ENCODE results near the gene BTBD6. TPM values are rescaled to one million over a fixed set of nuclear protein-coding genes. Genes with fewer than 3 reads are reported as not detected.

Gene BTBD6
- total RNA-seq, 2 experiments from 2014 or later: 36.9 to 37.6 TPM

DNA sequence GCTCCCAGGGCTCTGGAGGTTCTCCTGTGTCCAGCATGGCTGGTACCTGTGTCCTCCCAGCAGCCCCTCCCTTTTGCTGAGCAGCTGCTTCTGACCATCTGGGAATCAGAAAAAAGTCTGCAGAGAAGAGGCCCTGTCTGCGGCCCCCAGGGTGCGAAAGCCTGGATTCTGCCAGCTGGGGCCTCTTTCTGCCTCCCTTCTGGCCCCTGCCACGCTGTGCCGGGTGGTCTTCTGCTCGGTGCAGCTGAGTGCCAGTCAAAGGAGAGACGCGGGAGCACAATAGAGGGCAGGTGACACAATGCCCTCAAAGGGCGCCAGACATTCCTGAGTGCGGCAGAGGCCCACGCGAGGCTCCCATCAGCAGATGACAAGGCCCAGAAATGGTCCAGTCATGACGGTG, 12.6 kb downstream of the BTBD6 start:
- Mint-ChIP-seq H3K4me3 (no peak overlapping the region), H3K9me3 (no peaks in the 10 kb centered on the region), H3K4me1 (ENCODE audit: low read depth) (peaks cover 8% of the 10 kb centered on the region), H3K27ac (no peak overlapping the region), H3K36me3 (ENCODE audit: low read depth) (peaks cover 42% of the 10 kb centered on the region), H3K27me3 (no peaks in the 10 kb centered on the region)
- ATAC-seq (ENCODE audit: poor library complexity) (no peak), DNase-seq (no peak)
- Histone ChIP-seq H3K4me1 (ENCODE audit: insufficient read depth, low read length) (peaks cover 10% of the 10 kb centered on the region), H3K9me3 (ENCODE audit: control insufficient read depth in 1 of 2, insufficient read depth in 1 of 2, low read length in 2 of 2) (no peaks in the 10 kb centered on the region), H3K36me3 (ENCODE audit: insufficient read depth, low read length) (peaks cover 15% of the 10 kb centered on the region), H3K27ac (ENCODE audit: low read depth in 1 of 2, low read length in 2 of 2) (no peak overlapping the region), H3K4me3 (ENCODE audit: low read length) (no peak overlapping the region), H3K27me3 (ENCODE audit: control insufficient read depth in 1 of 2, insufficient read depth in 2 of 2, low read length in 2 of 2) (no peaks in the 10 kb centered on the region)
- ChIA-PET POLR2A (interaction anchor here (1.0 kb wide), 1 partner anchor 40 kb away, joined by 3 read pairs; the partner anchor contains the start of gene BRF1), CTCF (no interaction called here)
- TF ChIP-seq, protein P1, sequence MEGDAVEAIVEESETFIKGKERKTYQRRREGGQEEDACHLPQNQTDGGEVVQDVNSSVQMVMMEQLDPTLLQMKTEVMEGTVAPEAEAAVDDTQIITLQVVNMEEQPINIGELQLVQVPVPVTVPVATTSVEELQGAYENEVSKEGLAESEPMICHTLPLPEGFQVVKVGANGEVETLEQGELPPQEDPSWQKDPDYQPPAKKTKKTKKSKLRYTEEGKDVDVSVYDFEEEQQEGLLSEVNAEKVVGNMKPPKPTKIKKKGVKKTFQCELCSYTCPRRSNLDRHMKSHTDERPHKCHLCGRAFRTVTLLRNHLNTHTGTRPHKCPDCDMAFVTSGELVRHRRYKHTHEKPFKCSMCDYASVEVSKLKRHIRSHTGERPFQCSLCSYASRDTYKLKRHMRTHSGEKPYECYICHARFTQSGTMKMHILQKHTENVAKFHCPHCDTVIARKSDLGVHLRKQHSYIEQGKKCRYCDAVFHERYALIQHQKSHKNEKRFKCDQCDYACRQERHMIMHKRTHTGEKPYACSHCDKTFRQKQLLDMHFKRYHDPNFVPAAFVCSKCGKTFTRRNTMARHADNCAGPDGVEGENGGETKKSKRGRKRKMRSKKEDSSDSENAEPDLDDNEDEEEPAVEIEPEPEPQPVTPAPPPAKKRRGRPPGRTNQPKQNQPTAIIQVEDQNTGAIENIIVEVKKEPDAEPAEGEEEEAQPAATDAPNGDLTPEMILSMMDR (IDR thresholded peaks at IDR 0.05): no peak
- intact Hi-C loops (cut with DNase I, micrococcal nuclease): loop anchor here in 1 of 2 experiments (10.0 kb wide), 2 partner anchors 46 to 1186 kb away; no protein-coding TSS in a partner anchor

DNA sequence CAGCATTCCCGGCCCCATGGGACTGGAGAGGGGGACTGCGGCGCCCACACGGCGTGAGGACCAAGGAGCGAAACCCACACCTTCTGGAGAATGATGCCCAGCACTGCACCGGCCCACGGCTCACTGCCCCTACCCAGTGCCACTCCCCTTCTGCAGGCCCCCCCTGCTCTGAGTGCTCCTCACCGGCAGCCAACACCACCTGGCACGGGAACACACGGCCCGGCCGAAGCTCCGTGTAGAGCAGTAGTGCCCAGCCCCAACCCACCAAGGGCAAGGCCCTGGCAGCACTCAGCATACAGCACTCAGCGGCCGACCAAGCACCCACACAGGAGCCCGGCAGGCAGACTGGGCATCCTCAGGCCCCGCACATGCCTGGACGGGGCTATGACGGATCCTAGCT, 13.4 kb downstream of the BTBD6 start:
- DNase-seq (no peak), ATAC-seq (ENCODE audit: poor library complexity) (no peak)
- Histone ChIP-seq H3K27me3 (ENCODE audit: control insufficient read depth in 1 of 2, insufficient read depth in 2 of 2, low read length in 2 of 2) (no peaks in the 10 kb centered on the region), H3K4me3 (ENCODE audit: low read length) (no peak overlapping the region), H3K36me3 (ENCODE audit: insufficient read depth, low read length) (peaks cover 9% of the 10 kb centered on the region), H3K27ac (ENCODE audit: low read depth in 1 of 2, low read length in 2 of 2) (no peak overlapping the region), H3K4me1 (ENCODE audit: insufficient read depth, low read length) (peaks cover 10% of the 10 kb centered on the region), H3K9me3 (ENCODE audit: control insufficient read depth in 1 of 2, insufficient read depth in 1 of 2, low read length in 2 of 2) (no peaks in the 10 kb centered on the region)
- no peaks in the 10 kb centered on the region for H3K9me3 Mint-ChIP-seq
- POLR2A ChIA-PET: no interaction called here
- no peak overlapping the region for H3K27ac Mint-ChIP-seq
- CTCF ChIA-PET: no interaction called here
- TF ChIP-seq, protein P1 (IDR thresholded peaks at IDR 0.05): no peak
- peaks cover 8% of the 10 kb centered on the region for H3K4me1 Mint-ChIP-seq (ENCODE audit: low read depth)
- no peak overlapping the region for H3K4me3 Mint-ChIP-seq
- peaks cover 50% of the 10 kb centered on the region for H3K36me3 Mint-ChIP-seq (ENCODE audit: low read depth)
- no peaks in the 10 kb centered on the region for H3K27me3 Mint-ChIP-seq
- intact Hi-C loops (cut with DNase I, micrococcal nuclease): loop anchor here in 1 of 2 experiments (10.0 kb wide), 2 partner anchors 47 to 1187 kb away; no protein-coding TSS in a partner anchor

DNA sequence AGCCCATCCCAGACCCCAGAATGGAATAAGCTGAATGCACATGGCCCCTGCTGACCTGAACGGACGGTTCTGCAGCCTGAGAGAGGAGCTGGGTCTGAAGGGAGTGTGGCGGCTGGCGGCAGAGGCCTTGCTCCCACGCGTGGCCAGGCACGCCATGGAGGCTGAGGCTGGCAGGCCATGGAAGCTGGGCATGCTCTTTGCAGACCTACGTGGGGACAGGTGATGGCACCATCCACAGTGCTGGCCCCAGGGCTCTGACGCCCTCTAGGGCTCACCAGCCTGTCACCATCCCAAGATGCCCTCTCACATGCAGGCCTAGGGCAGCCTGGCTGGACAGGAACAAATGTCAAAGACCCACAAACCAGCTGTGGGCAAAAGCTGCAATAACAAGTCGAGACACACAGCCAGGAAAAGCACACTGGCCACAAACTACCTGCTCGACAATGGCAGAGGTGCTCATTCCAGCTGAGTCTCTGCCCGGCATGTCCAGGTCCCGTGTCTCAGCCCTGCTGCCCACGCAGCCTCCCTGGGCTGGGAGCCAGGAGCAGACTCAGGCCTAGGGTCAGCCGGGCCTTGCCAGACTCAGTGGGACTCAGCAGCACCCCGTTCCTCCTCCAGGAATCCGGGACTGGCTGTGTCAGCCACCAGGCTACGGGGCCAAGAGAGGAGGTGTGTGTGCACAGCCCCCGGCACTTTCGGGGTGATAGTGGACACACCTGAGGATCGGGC, 19.7 kb downstream of the BTBD6 start:
- no peak overlapping the region for H3K4me3 Mint-ChIP-seq
- H3K27me3 ChIP-seq (ENCODE audit: control insufficient read depth in 1 of 2, insufficient read depth in 2 of 2, low read length in 2 of 2): no peaks in the 10 kb centered on the region

More for the DNA sequence above, 19.7 kb downstream of the BTBD6 start:
- Histone ChIP-seq H3K4me1 (ENCODE audit: insufficient read depth, low read length) (no peaks in the 10 kb centered on the region), H3K36me3 (ENCODE audit: insufficient read depth, low read length) (peaks cover 7% of the 10 kb centered on the region), H3K4me3 (ENCODE audit: low read length) (no peak overlapping the region), H3K27ac (ENCODE audit: low read depth in 1 of 2, low read length in 2 of 2) (no peak overlapping the region), H3K9me3 (ENCODE audit: control insufficient read depth in 1 of 2, insufficient read depth in 1 of 2, low read length in 2 of 2) (no peaks in the 10 kb centered on the region)
- DNase-seq (no peak), ATAC-seq (ENCODE audit: poor library complexity) (no peak)
- intact Hi-C loops (cut with DNase I, micrococcal nuclease): loop anchor here in 1 of 2 experiments (10.0 kb wide), 2 partner anchors 53 to 1193 kb away; no protein-coding TSS in a partner anchor
- TF ChIP-seq, protein P1 (IDR thresholded peaks at IDR 0.05): no peak
- ChIA-PET CTCF (no interaction called here), POLR2A (no interaction called here)
- Mint-ChIP-seq H3K36me3 (ENCODE audit: low read depth) (peaks cover 52% of the 10 kb centered on the region), H3K4me1 (ENCODE audit: low read depth) (no peaks in the 10 kb centered on the region), H3K9me3 (no peaks in the 10 kb centered on the region), H3K27me3 (no peaks in the 10 kb centered on the region), H3K27ac (no peak overlapping the region)
